ENCODE measurements around the gene PTPN4. TPM values are rescaled to one million over a fixed set of nuclear protein-coding genes. Genes with fewer than 3 reads are reported as not detected.
A peak's percentile ranks its signal among the peaks of the same experiment; 100 is the strongest.

The PTPN4 gene
- total and polyA plus RNA-seq, 9 of the 15 experiments (the other 6 are each of a cell fraction or from before 2014, with no cell fraction given) = 5.0 to 32.8 (median 27.3) TPM

- Histone ChIP-seq H3K9ac (ENCODE audit: insufficient read depth in 1 of 2, low read depth in 2 of 2, low read length in 2 of 2) (no peak overlapping the region), H3K9me3 (replicated peaks; ENCODE audit: control insufficient read depth, insufficient read depth, low read depth, low read length) (no peaks in the 10 kb centered on the region), H3K4me1 (replicated peaks in 1 of 2; ENCODE audit: control insufficient read depth in 2 of 2, insufficient read depth in 2 of 2, low read length in 2 of 2) (no peaks in the 10 kb centered on the region; a peak in 2 of 5 replicates), H3K36me3 (ENCODE audit: control insufficient read depth, insufficient read depth, low read length) (no peaks in the 10 kb centered on the region), H3K9me1 (ENCODE audit: control insufficient read depth, insufficient read depth, low read length) (no peaks in the 10 kb centered on the region), H3K4me3 (no peak overlapping the region), H3K79me2 (ENCODE audit: control insufficient read depth, insufficient read depth, low read length) (no peaks in the 10 kb centered on the region), H4K20me1 (replicated peaks; ENCODE audit: control insufficient read depth, insufficient read depth, low read length) (no peaks in the 10 kb centered on the region), H3K27me3 (ENCODE audit: control insufficient read depth in 2 of 2, insufficient read depth in 2 of 2, low read length in 2 of 2) (no peaks in the 10 kb centered on the region), H3K4me2 (ENCODE audit: insufficient read depth, low read length) (no peak overlapping the region), H2AFZ (ENCODE audit: low read depth, low read length) (no peak overlapping the region), H3K27ac (ENCODE audit: extremely low read depth, low read depth, low read length) (no peak overlapping the region)
- 23% methylated on average over 3 of the region's 3 CpGs for WGBS (ENCODE audit: insufficient coverage, low coverage, missing lambda C conversion rate)
- BruUV-seq (replicated peaks) = no TSS peak
- CTCF ChIA-PET (ENCODE audit: low intra/inter-chr PET ratio) = no interaction called here
- POLR2A ChIA-PET = interaction anchor here (0.5 to 1.3 kb wide), 2 partner anchors 8 to 16 kb away, joined by 4 to 5 read pairs; no protein-coding TSS in a partner anchor
- in situ Hi-C loops (cut with MboI) = no loop called here
- no peak for DNase-seq (ENCODE audit: extremely low read depth in 1 of 4, low spot score in 3 of 4)
- ATAC-seq = no peak
- FAIRE-seq = no peak
- intact Hi-C loops (cut with micrococcal nuclease) = no loop called here
- TF ChIP-seq ATF4 (CRISPR knock-in tag; IDR thresholded peaks at IDR 0.05) (0 out of 2 replicates have a peak, but pooled peaks have one; percentile 14), LEF1 (IDR thresholded peaks at IDR 0.05) (no peak), ZNF175 (CRISPR knock-in tag; IDR thresholded peaks at IDR 0.05; ENCODE audit: low read depth) (no peak), CEBPZ (IDR thresholded peaks at IDR 0.05; ENCODE audit: borderline replicate concordance, low read depth, low read length) (no peak), PRDM10 (IDR thresholded peaks at IDR 0.05; ENCODE audit: partially characterized antibody) (no peak), HDAC2 (IDR thresholded peaks at IDR 0.05) (no peak), HDAC1 (IDR thresholded peaks at IDR 0.05) (no peak), CEBPG (CRISPR knock-in tag; IDR thresholded peaks at IDR 0.05) (peak; percentile 39; the same call in 1 of the 2 replicates), CEBPG (tag; conservative IDR thresholded peaks at IDR 0.05 in 1 of 2, IDR thresholded peaks at IDR 0.05 in 1 of 2) (peak; percentile 11 to 95; a peak in 2 of 4 replicates), MTA1 (IDR thresholded peaks at IDR 0.05; ENCODE audit: borderline replicate concordance) (no peak), SRSF7 (optimal IDR thresholded peaks at IDR 0.05; ENCODE audit: low read depth, low read length) (no peak)
These were observed 236.4 kb downstream of the PTPN4 start for GRCh38 chr2:119996148-119996547.

Data from K562 (cell line).